Sigmoid colon (tissue), 4 donors: ENCODE data around the gene CRTC3.

Experiments used
- EP300 ChIP-seq, 4 donors: sonication (generic); formaldehyde crosslinking; IDR thresholded peaks; one replicate each; pipeline ENCODE4 v1.6.1; 2017; ENCODE audit warnings: antibody characterized with exemption in 4 of 4
- POLR2AphosphoS5 ChIP-seq, 4 donors: sonication (generic); formaldehyde crosslinking; IDR thresholded peaks; one replicate each; pipeline ENCODE4 v1.6.1; 2017; ENCODE audit warnings: antibody characterized with exemption in 4 of 4
- TF ChIP-seq, protein P1 (sequence below), 4 experiments: fragments of 450-650 bp in 3 of 4; fragments of 200-600 bp in 1 of 4; IDR thresholded peaks; one replicate each; pipeline ENCODE4 v1.5.1; 2016 to 2019; ENCODE audit warnings: antibody characterized with exemption in 4 of 4, mild to moderate bottlenecking in 3 of 4, moderate library complexity in 2 of 4

DNA sequence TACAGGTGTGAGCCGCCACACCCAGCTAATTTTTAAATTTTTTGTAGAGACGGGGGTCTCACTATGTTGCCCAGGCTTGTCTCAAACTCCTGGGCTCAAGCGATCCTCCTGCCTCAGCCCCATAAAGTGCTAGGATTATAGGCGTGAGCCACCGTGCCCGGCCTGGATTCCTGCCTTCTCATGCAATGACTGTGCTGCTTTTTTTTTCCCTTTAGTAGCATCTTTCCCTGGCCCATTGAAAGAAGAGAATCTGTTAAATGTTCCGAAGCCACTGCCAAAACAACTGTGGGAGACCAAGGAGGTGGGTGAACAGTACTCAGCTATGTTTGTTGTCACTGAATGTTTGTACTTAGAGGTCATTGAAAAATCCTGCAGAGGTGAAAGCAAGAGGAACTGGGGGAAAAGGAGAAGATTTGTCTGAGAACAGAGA, 88.0 kb downstream of the CRTC3 start:
- TF ChIP-seq EP300 (IDR thresholded peaks at IDR 0.05) = no peak
- TF ChIP-seq POLR2AphosphoS5 (IDR thresholded peaks at IDR 0.05) = peak in 2 of 4 donors; percentile 30 to 37
- TF ChIP-seq, protein P1, sequence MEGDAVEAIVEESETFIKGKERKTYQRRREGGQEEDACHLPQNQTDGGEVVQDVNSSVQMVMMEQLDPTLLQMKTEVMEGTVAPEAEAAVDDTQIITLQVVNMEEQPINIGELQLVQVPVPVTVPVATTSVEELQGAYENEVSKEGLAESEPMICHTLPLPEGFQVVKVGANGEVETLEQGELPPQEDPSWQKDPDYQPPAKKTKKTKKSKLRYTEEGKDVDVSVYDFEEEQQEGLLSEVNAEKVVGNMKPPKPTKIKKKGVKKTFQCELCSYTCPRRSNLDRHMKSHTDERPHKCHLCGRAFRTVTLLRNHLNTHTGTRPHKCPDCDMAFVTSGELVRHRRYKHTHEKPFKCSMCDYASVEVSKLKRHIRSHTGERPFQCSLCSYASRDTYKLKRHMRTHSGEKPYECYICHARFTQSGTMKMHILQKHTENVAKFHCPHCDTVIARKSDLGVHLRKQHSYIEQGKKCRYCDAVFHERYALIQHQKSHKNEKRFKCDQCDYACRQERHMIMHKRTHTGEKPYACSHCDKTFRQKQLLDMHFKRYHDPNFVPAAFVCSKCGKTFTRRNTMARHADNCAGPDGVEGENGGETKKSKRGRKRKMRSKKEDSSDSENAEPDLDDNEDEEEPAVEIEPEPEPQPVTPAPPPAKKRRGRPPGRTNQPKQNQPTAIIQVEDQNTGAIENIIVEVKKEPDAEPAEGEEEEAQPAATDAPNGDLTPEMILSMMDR (IDR thresholded peaks at IDR 0.05) = no peak
